ENCODE measurements around the gene ADAMTS15. TPM values are rescaled to one million over a fixed set of nuclear protein-coding genes. Genes with fewer than 3 reads are reported as not detected.
"Not testable (repeated sequence)": the region's sequence is repeated elsewhere in the genome, so short reads cannot be mapped to it uniquely, and the experiment has no call there.

Gene ADAMTS15
- total RNA-seq, 1 experiment from 2014 or later: 0.62 TPM

DNA sequence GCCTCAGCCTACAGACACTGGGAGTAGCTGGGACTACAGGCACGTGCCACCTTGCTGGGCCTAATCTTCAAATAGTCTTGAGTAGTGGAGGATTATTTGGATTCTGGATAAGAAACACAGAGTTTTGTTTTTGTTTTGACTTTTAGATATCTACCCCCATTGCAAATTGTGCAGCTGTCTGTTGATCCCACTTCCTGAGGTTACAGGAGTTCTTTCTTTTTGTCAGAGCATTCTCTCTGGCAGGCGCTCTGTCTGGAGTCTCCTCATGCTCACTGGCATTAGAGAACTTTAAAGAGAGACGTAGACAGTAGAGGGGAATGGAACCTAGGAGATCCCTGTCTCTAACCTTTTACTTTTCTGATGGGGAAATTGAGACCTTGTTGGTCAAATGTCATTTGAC is 12.3 kb upstream of the ADAMTS15 start:
- no peak for DNase-seq (ENCODE audit: low spot score)

DNA sequence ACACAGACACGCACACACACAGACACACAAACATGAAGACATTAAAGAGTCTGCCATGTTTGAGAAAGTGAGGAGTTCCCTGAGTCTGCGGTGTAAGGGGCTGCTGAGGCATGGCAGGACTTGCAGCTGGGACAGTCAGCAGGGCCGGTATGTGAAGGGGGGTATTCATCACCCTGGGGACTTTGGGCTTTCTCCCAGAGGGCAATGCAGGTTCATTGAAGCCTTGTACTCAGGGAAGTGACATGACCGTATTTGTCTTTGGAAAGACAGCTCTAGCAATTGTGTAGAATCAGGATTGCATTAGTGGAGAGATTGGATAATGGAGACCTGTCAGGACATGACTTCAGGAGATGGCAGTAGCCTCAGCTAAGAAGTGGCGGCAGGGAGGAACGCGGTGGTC is 10.6 kb upstream of the ADAMTS15 start:
- DNase-seq (ENCODE audit: low spot score): no peak

DNA sequence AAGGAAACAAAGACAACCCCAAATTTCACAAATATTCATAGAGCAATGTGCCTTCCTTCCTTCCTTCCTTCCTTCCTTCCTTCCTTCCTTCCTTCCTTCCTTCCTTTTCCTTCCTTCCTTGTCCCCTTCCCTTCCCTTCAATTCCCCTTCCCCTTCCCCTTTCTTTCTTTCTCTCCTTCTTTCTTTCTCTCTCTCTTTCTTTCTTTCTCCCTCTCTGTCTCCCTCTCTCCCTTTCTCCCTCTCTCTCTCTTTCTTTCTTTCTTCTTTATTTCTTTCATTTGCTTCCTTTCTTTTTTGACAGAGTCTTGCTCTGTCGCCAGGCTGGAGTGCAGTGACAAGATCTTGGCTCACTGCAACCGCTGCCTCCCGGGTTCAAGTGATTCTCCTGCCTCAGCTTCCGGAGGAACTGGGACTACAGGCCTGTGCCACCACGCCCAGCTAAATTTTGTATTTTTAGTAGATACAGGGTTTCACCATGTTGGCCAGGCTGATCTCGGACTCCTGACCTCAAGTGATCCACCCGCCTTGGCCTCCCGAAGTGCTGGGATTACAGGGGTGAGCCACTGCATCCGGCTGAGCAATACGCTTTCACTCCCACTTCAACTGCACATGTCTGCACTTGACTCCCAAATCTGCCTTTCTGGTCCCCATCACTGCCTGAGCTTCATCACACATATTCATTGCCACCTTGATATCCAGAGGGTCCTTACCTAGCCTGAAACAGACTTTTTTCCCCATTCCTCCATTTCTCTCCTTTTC is 9.9 kb upstream of the ADAMTS15 start:
- not testable (repeated sequence) for DNase-seq (ENCODE audit: low spot score)

GRCh38 chr11:130439160-130439519 is 9.3 kb upstream of the ADAMTS15 start:
- DNase-seq (ENCODE audit: low spot score): no peak

DNA sequence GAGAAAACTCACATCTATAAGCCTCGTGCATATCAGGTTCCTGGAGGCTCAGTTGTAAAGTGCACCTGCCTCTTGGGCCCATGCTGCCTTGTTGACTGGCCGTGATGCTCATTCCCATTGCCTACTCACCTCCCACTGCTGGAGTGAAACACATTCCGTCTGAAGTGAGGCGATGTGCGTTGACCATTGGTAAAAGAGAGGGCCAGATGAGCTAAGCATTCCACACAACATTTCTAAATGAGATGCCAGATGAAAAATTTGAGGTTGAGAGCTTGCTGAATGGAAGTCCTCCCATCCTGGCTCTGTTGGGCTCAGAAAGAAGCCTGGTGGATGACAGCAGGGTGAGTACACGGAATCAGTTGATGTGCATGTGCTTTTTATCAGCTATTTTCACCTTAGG is 8.6 kb upstream of the ADAMTS15 start:
- DNase-seq (ENCODE audit: low spot score): no peak

DNA sequence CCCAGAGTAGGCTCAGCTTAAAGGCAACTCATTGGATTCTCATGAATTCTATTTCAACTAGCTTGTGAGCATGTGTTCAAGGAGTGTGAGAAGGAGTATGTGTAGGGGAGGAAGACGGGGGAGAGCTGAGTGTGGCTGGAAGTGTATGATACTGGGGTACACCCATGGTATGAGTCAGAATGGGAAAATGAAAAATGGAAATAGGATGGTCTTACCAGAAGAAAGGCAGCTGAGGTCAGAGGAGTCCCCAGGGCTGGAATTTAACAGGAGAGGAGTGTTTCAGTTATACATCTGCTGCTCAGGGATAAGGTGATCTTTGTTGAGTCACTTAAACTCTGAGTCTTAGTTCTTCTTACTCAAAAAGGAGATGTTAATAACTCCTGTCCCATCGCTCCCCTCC is 6.7 kb upstream of the ADAMTS15 start:
- DNase-seq (ENCODE audit: low spot score): no peak

- DNase-seq (ENCODE audit: low spot score): no peak
Observed at GRCh38 chr11:130442737-130443136, 5.7 kb upstream of the ADAMTS15 start.

- no peak for DNase-seq (ENCODE audit: low spot score)
Observed at GRCh38 chr11:130445788-130446187, 2.7 kb upstream of the ADAMTS15 start.

DNA sequence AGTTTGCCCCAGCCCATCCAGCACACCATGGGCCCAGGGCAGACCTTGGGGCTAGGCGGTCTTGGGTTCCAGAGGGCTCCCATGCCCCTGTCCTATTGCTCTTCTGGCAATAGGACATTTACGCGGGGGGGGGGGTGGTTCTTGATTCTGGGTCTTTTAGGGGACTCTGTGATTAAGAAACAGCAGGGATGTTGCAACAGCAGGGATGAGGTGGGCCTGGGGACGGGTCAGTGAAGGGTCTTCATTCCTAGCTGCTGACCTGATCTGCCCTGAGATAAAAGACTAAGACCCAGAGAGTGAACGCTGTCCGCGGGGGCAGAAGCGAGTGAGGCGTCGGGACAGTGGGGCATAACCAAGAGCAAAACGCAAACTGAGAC is 418 bp upstream of the ADAMTS15 start:
- DNase-seq (ENCODE audit: low spot score): no peak

- DNase-seq (ENCODE audit: low spot score): no peak
Observed at GRCh38 chr11:130449310-130449990, 1.0 kb downstream of the ADAMTS15 start.

GRCh38 chr11:130449996-130450769 is 1.7 kb downstream of the ADAMTS15 start:
- DNase-seq (ENCODE audit: low spot score): no peak

GRCh38 chr11:130451231-130452019 is 3.0 kb downstream of the ADAMTS15 start:
- no peak for DNase-seq (ENCODE audit: low spot score)

GRCh38 chr11:130452176-130452575 is 3.7 kb downstream of the ADAMTS15 start:
- no peak for DNase-seq (ENCODE audit: low spot score)

- DNase-seq (ENCODE audit: low spot score): no peak
Observed at GRCh38 chr11:130452940-130453339, 4.5 kb downstream of the ADAMTS15 start.

- DNase-seq (ENCODE audit: low spot score): no peak
Observed at GRCh38 chr11:130454491-130455252, 6.2 kb downstream of the ADAMTS15 start.

- DNase-seq (ENCODE audit: low spot score): no peak
Observed at GRCh38 chr11:130455483-130456127, 7.2 kb downstream of the ADAMTS15 start.

DNA sequence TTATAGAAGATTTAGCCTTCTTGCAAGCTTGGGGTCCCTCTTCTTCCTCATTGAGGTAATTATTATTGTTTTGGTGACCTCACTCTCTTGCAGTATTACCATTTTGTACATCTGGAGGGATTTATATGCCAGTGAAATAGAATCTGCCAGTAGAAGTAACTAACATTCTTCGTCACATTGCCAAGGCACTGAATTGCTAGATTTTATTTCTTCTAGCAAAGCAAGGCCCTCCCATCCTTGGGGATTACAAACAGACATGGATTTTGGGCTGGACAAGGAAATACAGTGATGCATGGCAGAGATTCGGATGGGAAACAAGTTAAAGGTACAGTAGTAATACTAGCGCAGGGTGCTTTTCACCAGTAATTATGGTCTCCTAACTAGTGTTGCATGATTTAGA is 7.8 kb downstream of the ADAMTS15 start:
- no peak for DNase-seq (ENCODE audit: low spot score)

DNA sequence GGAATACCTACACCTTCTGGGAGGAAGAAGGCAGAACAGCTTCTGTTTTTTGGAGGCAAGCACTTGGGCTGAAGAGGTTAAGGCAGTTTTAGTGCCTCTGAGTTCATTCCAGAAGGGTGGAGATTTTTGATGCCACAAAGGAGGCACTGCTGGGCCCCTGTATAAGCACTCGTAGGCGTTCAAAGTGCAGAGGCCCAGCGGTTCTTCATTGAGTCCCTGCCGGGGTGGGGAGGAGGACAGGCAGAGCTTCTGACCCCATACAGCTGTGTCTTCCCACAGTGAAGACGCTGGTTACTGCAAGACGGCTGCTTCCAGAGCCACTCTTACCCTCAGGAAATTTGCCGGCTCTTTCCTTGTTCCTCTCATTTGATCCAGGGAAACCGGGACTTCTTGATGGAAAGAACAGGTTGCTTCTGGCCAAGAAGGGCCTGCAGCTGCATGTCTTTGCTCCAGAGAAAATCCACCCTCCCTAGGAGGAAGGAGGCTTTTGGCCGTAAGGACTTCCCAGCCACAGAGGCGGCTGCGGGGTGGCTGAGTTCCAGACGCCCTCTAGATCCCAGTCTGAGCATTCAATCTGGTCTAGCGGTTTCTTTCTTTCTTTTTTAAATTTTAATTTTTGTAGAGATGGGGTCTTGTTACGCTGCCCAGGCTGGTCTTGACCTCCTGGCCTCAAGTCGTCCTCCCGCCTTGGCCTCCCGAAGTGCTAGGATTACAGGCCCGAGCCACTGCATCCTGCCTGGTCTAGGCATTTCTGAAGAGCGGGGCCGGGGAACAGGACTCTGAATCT is 9.4 kb downstream of the ADAMTS15 start:
- DNase-seq (ENCODE audit: low spot score): no peak

- no peak for DNase-seq (ENCODE audit: low spot score)
Observed at GRCh38 chr11:130458410-130458729, 9.9 kb downstream of the ADAMTS15 start.

DNA sequence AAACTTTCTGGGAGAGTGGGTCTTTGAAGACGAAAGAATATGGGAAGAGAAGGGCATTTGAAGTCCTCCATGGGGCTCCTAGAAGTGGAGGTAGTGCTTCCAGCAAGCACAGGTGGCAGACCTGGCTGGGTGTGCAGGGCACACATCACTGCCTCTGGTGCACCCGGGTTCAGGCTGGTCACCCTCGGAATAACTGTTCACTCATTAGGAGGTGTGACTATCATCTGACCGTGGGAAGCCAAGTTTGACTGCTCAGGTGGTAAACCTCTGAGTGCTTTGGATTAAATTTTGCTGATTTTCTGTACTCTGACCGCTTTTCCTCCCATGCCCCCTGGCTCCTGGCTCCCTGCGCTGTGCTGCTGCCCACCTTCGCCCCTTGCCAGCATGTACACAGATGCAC is 11.1 kb downstream of the ADAMTS15 start:
- DNase-seq (ENCODE audit: low spot score): no peak

Data from H4 (cell line).